ENCODE results near the gene ANTXRL.
"Not testable (repeated sequence)": the region's sequence is repeated elsewhere in the genome, so short reads cannot be mapped to it uniquely, and the experiment has no call there.

The ANTXRL gene

GRCh38 chr10:46286991-46287693 is at the start of gene ANTXRL:
ANTXRL (plus strand) TSS chr10:46286997; CDS start chr10:46287263, 266 bp downstream.
- DNase-seq (ENCODE audit: low read depth), result no peak

GRCh38 chr10:46237815-46238510 is 48.8 kb upstream of the ANTXRL start:
- no peak for DNase-seq (ENCODE audit: low read depth)

- DNase-seq (ENCODE audit: low read depth), result no peak
These were observed 47.5 kb upstream of the ANTXRL start for GRCh38 chr10:46239247-46239646.

- no peak for DNase-seq (ENCODE audit: low read depth)
These were observed 46.7 kb upstream of the ANTXRL start for GRCh38 chr10:46239993-46240683.

GRCh38 chr10:46240684-46241565 is 45.9 kb upstream of the ANTXRL start:
- DNase-seq (ENCODE audit: low read depth), result no peak

GRCh38 chr10:46245381-46245900 is 41.4 kb upstream of the ANTXRL start:
- DNase-seq (ENCODE audit: low read depth), result no peak

- DNase-seq (ENCODE audit: low read depth), result not testable (repeated sequence)
These were observed 40.2 kb upstream of the ANTXRL start for GRCh38 chr10:46246400-46247180.

- no peak for DNase-seq (ENCODE audit: low read depth)
These were observed 39.7 kb upstream of the ANTXRL start for GRCh38 chr10:46247181-46247475.

GRCh38 chr10:46247808-46248569 is 38.8 kb upstream of the ANTXRL start:
- DNase-seq (ENCODE audit: low read depth), result no peak

- DNase-seq (ENCODE audit: low read depth), result no peak
These were observed 38.1 kb upstream of the ANTXRL start for GRCh38 chr10:46248651-46249146.

- DNase-seq (ENCODE audit: low read depth), result not testable (repeated sequence)
These were observed 37.0 kb upstream of the ANTXRL start for GRCh38 chr10:46249617-46250344.

- no peak for DNase-seq (ENCODE audit: low read depth)
These were observed 36.3 kb upstream of the ANTXRL start for GRCh38 chr10:46250481-46250880.

GRCh38 chr10:46250898-46251856 is 35.6 kb upstream of the ANTXRL start:
- DNase-seq (ENCODE audit: low read depth), result no peak

- no peak for DNase-seq (ENCODE audit: low read depth)
These were observed 34.6 kb upstream of the ANTXRL start for GRCh38 chr10:46251857-46252847.

- DNase-seq (ENCODE audit: low read depth), result no peak
These were observed 33.5 kb upstream of the ANTXRL start for GRCh38 chr10:46253076-46254006.

GRCh38 chr10:46254007-46254383 is 32.8 kb upstream of the ANTXRL start:
- DNase-seq (ENCODE audit: low read depth), result no peak
